ENCODE data around the gene ARID1B. TPM values are rescaled to one million over a fixed set of nuclear protein-coding genes. Genes with fewer than 3 reads are reported as not detected.

The ARID1B gene
- total RNA-seq, 2 donors from 2014 or later: 65.1 to 99.4 TPM

DNA sequence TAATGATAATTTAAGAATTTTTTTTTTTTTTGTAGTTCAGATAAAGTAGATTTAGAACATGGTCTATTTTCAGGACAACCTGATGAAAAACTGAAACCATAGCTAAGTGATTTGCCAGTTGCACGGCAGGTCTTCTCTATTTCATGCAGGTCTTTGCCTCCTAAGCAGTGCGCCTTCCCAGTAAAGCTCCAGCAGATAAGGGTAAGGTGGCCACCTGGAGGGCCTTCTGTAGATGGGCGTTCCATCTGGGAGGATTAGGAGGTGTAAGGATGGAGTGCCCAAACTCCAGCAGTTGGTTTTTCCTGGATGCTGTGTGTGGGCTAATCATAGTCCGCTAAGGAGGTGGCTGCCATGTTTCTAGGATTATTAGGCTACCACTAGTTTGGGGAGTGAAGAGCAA lies 107.1 kb downstream of the ARID1B start:
- no peak overlapping the region for H3K4me3 ChIP-seq
- H3K27ac ChIP-seq: no peak overlapping the region
- TF ChIP-seq POLR2AphosphoS5 (IDR thresholded peaks at IDR 0.05): no peak
- no peak for TF ChIP-seq POLR2A (IDR thresholded peaks at IDR 0.05)
- TF ChIP-seq, protein P1, sequence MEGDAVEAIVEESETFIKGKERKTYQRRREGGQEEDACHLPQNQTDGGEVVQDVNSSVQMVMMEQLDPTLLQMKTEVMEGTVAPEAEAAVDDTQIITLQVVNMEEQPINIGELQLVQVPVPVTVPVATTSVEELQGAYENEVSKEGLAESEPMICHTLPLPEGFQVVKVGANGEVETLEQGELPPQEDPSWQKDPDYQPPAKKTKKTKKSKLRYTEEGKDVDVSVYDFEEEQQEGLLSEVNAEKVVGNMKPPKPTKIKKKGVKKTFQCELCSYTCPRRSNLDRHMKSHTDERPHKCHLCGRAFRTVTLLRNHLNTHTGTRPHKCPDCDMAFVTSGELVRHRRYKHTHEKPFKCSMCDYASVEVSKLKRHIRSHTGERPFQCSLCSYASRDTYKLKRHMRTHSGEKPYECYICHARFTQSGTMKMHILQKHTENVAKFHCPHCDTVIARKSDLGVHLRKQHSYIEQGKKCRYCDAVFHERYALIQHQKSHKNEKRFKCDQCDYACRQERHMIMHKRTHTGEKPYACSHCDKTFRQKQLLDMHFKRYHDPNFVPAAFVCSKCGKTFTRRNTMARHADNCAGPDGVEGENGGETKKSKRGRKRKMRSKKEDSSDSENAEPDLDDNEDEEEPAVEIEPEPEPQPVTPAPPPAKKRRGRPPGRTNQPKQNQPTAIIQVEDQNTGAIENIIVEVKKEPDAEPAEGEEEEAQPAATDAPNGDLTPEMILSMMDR (IDR thresholded peaks at IDR 0.05): no peak
- H3K36me3 ChIP-seq: no peaks in the 10 kb centered on the region
- H3K4me1 ChIP-seq (replicated peaks): no peaks in the 10 kb centered on the region
- no peaks in the 10 kb centered on the region for H3K27me3 ChIP-seq (replicated peaks; ENCODE audit: insufficient read depth)
- WGBS: 96% methylated on average over 4 of the region's 4 CpGs
- intact Hi-C loops (cut with DNase I): no loop called here
- H3K9me3 ChIP-seq: no peaks in the 10 kb centered on the region
- no peak for DNase-seq (ENCODE audit: low spot score)

GRCh38 chr6:156885562-156885961 lies 108.4 kb downstream of the ARID1B start:
- intact Hi-C loops (cut with DNase I): no loop called here

GRCh38 chr6:156886409-156886808 lies 109.2 kb downstream of the ARID1B start:
- TF ChIP-seq POLR2A (IDR thresholded peaks at IDR 0.05) (no peak), POLR2AphosphoS5 (IDR thresholded peaks at IDR 0.05) (no peak)
- TF ChIP-seq, protein P1 (IDR thresholded peaks at IDR 0.05): no peak
- DNase-seq (ENCODE audit: low spot score): no peak
- no peak overlapping the region for H3K27ac ChIP-seq
- intact Hi-C loops (cut with DNase I): no loop called here
- H3K4me1 ChIP-seq (replicated peaks): no peaks in the 10 kb centered on the region
- H3K4me3 ChIP-seq: no peak overlapping the region
- no peaks in the 10 kb centered on the region for H3K9me3 ChIP-seq
- H3K36me3 ChIP-seq: no peaks in the 10 kb centered on the region
- 72% methylated on average over 8 of the region's 8 CpGs for WGBS
- no peaks in the 10 kb centered on the region for H3K27me3 ChIP-seq (replicated peaks; ENCODE audit: insufficient read depth)

More at GRCh38 chr6:156885562-156885961, 108.4 kb downstream of the ARID1B start:
- H3K9me3 ChIP-seq: no peaks in the 10 kb centered on the region
- no peaks in the 10 kb centered on the region for H3K27me3 ChIP-seq (replicated peaks; ENCODE audit: insufficient read depth)
- no peak overlapping the region for H3K4me3 ChIP-seq
- WGBS: 70% methylated on average over 2 of the region's 2 CpGs
- DNase-seq (ENCODE audit: low spot score): no peak
- no peaks in the 10 kb centered on the region for H3K36me3 ChIP-seq
- H3K4me1 ChIP-seq (replicated peaks): no peaks in the 10 kb centered on the region
- no peak for TF ChIP-seq POLR2A (IDR thresholded peaks at IDR 0.05)
- no peak for TF ChIP-seq POLR2AphosphoS5 (IDR thresholded peaks at IDR 0.05)
- TF ChIP-seq, protein P1 (IDR thresholded peaks at IDR 0.05): no peak
- no peak overlapping the region for H3K27ac ChIP-seq

DNA sequence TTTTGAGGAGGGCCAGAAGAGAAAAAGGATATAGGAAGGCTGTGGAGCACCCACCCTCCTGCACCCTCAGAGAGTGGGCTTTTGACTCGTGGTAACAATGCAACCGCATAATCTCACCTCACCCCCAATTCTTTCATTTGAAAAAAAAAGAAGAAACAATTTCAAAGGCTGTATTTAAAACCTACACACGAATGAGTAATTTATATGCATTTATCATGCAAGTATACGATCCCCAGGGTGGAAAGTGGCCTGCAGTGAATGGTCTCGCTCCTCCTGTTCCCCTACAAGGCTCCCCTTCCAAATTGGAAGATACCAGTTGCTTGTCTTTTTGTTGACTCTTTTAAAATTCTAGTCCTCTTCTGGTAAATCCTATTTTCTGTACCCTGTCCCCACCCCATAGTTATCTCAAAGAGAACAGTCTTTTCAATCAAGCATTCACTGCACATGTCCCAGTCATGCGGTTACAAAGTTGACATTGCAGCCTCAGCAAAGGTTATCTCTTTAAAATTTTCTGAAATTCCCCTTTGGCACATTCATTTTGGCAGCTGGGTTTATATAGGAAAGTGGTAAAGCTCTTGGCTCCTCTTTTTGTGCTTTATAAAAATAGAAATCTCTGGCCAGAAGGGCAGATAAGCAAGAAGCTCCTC lies 110.6 kb downstream of the ARID1B start:
- WGBS: 69% methylated on average over 6 of the region's 6 CpGs
- Histone ChIP-seq H3K36me3 (no peaks in the 10 kb centered on the region), H3K27me3 (replicated peaks; ENCODE audit: insufficient read depth) (no peaks in the 10 kb centered on the region), H3K9me3 (no peaks in the 10 kb centered on the region), H3K27ac (no peak overlapping the region), H3K4me1 (replicated peaks) (no peaks in the 10 kb centered on the region), H3K4me3 (no peak overlapping the region)
- intact Hi-C loops (cut with DNase I): no loop called here
- TF ChIP-seq POLR2AphosphoS5 (IDR thresholded peaks at IDR 0.05): no peak
- TF ChIP-seq, protein P1 (IDR thresholded peaks at IDR 0.05): no peak
- TF ChIP-seq POLR2A (IDR thresholded peaks at IDR 0.05): no peak
- DNase-seq (ENCODE audit: low spot score): no peak

GRCh38 chr6:156889469-156889868 lies 112.3 kb downstream of the ARID1B start:
- no peak for TF ChIP-seq POLR2AphosphoS5 (IDR thresholded peaks at IDR 0.05)
- TF ChIP-seq, protein P1 (IDR thresholded peaks at IDR 0.05): no peak
- no peak for TF ChIP-seq POLR2A (IDR thresholded peaks at IDR 0.05)
- no peak overlapping the region for H3K27ac ChIP-seq
- intact Hi-C loops (cut with DNase I): no loop called here
- no peak for DNase-seq (ENCODE audit: low spot score)
- no peaks in the 10 kb centered on the region for H3K9me3 ChIP-seq
- 72% methylated on average over 6 of the region's 6 CpGs for WGBS
- no peaks in the 10 kb centered on the region for H3K27me3 ChIP-seq (replicated peaks; ENCODE audit: insufficient read depth)
- no peaks in the 10 kb centered on the region for H3K4me1 ChIP-seq (replicated peaks)
- no peaks in the 10 kb centered on the region for H3K36me3 ChIP-seq
- H3K4me3 ChIP-seq: no peak overlapping the region

Data from prostate gland (tissue), 2 donors.